GM18517 (cell line): ENCODE measurements around the gene MACROD1.

Source experiments
- ATAC-seq: cut with Tn5 transposase; IDR thresholded peaks from one replicate; pipeline ENCODE4 v1.9.1; 2021; ENCODE audit warnings: mild to moderate bottlenecking, moderate library complexity; ENCODE audit not compliant: unreplicated experiment

Gene MACROD1

DNA sequence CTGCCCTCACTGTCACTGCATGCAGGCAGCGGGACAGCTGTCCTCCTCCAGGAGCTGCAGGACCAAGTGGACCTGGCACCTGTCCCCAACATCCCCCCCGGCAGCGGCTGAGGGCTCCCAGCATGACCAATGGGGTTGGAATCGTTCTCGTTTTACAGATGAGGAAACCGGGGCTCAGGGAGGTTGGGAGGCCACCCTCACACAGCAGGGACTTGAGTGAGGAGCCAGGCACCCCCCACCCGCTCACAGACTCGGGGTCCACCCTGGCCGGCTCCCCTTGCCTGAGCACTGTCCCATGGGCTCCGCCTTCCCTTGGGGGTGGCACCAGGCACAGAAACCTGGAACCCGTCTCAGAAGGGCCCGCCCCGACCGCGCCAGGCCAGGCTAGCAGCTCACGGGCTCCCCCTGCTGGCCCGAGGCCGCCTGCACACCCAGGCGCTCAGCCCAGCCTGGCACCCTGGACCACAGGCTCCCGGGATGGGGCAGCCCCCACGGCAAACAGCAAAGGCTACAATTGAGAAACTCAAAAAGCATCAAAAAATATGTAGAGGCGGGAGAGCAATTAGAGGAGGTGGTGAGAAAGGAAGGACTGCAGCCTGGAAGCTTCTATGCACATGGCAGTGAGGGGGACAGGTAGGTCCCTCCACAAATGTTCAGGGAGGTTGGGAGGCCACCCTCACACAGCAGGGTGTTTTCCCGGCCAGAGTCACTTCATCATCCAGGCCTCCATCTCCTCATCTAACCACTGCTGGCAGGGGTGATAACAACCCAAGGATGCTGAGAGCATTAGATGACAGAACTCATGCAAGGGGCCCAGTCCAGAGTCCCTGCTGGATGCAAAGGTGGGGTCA lies 12.8 kb downstream of the MACROD1 start:
- ATAC-seq = no peak

GRCh38 chr11:64151337-64151736 lies 14.6 kb downstream of the MACROD1 start:
- ATAC-seq = no peak

- no peak for ATAC-seq
Measured at GRCh38 chr11:64150481-64151239, 15.3 kb downstream of the MACROD1 start.

- ATAC-seq = no peak
Measured at GRCh38 chr11:64150051-64150450, 15.9 kb downstream of the MACROD1 start.

DNA sequence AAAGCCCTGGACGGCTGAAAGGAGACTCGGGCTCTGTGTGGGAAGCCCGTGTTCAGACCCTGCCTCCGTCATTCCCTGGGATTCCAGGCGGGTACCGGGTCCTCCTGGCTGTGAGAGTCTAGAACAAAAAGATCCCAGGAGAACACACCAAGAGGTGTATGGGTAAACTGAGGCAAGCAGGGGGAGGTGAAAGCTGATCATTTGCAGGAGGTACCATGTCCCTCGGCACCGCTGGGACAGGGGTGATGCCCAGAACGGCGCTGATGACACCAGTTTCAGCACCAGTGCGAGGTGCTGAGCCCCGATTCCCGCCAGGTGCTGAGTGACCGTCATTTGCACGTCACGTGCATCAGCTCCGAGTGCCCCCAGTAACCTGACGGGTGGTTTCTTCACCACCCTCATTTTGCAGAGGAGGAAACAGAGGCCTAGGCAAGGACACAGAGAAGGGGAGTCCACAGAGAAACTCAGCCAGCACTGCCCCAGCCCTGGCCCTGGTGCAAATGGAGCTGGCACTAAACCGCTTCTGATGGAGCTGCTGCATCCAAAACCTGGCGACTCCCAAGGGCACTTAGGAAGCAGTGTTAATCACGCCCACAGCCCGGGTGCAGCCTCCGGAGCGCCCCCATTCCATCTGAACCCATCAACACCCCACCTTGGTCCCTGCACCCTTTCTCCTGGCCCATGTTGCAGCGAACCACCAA lies 16.8 kb downstream of the MACROD1 start:
- ATAC-seq = no peak

DNA sequence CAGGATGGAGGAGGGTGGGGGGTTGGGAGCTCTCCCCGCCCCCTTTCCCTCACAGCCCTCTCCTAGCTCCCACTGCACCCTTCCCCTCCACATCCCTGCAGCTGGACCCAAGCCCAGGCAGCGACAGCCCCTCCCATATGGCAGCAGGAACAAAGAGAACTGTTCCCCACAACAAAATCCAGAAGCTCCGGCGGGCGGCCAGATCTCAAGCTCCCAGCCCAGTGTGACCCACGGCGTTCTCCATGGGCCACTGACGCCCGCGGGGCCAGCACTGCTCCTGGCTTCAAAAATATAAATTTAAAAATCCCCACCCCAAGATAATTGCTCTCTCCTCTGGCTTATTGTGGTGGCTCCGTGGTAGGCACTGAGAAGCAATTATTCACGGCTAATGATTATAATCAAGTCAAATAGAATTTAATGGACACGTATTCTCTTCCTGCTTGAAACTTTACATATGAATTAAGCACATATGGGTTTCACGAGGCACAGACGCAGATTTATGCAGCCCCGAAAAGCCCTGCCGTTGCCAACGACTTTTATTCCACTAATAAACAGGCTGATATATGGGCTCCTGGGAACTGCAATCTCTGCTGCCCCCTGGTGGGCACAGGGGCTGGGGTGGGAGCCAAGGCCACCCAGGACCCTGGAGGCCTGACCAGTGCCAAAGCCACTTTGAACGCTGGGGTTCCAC lies 17.5 kb downstream of the MACROD1 start:
- no peak for ATAC-seq

- ATAC-seq = no peak
Measured at GRCh38 chr11:64146036-64146955, 19.6 kb downstream of the MACROD1 start.

- ATAC-seq = no peak
Measured at GRCh38 chr11:64144587-64145472, 21.1 kb downstream of the MACROD1 start.

DNA sequence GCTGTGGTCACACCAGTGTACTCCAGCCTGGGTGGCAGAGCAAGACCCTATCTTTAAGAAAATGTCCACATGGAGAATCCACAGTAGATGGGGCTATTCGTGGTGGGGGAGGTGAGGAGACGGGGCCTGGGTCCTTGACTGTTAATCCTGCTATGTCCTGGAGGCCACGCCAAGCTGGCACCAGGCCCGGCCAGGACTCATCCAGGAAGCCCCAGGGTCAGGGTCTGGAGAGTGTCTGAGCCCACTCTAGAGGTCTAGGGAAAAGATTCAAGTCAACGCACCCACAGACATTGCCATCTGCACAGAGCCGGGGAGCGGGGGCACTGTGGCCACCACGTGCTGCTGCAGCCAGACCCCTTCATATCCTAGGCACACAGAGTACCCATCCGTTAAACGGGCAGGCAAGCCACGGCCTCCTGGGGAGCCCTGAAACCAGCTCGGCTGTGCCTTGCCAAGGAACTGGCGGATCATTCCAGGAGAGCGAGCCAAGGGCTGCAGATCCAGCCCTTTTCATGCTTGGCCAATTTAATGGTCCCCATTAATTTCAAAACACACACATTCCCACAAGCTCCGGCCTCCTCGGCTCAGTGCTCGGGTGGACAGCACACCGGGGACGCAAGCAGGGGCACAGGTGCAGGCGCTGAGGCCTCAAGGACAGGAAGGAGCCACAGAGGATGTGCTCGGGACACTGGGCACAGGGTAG lies 24.7 kb downstream of the MACROD1 start:
- no peak for ATAC-seq

DNA sequence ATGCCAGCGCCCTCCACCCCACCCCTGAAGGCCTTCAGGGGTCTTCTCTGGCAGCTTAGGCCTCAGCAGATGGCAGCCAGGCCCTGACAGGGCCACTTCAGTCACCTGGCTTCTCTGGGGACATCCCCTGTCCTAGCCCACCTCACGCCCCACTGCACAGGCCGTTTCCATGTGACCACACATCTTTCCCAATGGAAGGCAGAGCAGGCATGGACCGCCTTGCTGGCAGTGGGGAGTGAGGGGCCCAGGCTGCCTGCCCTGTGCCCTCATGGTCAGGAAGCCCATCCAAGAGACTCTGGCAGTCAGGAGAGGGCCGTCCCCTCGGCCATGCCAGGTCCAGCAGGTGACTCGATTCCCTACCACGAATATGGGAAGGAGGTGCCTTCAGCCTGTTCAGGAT lies 25.8 kb downstream of the MACROD1 start:
- no peak for ATAC-seq

GRCh38 chr11:64139049-64139448 lies 26.9 kb downstream of the MACROD1 start:
- no peak for ATAC-seq

GRCh38 chr11:64138398-64138797 lies 27.5 kb downstream of the MACROD1 start:
- ATAC-seq = no peak

- no peak for ATAC-seq
Measured at GRCh38 chr11:64136765-64137441, 29.0 kb downstream of the MACROD1 start.

DNA sequence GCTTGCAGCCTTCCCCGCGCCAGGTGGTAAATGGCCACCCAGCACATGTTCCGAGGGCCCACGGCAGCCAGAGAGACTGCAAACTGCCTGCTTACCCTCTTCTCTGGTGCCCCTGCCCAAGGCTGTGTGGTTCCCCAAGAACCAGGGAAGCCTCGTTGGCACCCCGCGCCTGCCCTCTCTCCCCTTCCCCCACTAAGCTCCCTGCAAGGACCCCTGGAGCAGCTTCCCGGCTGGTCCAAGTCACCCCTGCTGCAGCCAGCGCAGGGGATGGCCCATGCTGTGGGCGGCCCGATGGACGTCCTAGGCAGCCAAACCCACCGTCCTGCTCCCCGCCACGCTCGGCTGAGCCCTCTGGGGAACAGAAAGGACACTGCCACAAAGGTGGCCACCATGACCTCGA lies 30.2 kb downstream of the MACROD1 start:
- no peak for ATAC-seq

GRCh38 chr11:64134963-64135362 lies 30.9 kb downstream of the MACROD1 start:
- ATAC-seq = no peak

DNA sequence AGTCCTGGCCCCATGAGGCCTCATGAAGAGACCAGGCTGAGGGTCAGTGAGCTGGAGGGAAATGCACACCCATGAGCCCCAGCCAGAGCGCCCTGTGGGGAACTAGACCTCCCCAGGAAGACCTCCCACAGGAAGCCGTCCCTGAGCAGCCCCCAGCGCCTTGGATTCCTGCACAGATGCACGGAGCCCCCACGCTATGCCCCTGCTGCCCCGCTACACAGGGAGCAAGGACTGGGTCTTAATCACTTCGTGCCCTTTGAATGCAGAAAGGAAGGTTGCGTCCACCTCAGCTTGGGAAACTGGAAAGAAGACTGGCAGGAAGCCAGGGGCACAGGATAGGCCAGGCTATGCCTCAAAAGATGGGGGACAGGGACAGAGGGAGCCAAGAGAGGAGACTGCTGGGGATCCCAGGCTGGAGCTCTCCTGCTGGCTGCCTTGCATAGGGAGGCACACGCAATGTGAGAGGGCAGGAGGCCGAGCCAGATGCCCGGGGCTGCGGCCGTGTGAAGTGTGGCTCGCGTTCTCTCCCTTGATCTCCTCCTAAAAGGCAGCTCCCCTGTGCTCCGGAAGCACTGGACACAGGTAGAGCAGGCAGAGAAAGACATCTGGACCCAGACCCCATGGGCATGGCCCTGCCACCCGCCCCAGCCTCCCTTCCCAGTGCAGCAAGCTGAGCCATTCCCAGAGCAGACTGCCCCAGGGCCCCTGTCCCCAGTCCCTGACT lies 32.8 kb downstream of the MACROD1 start:
- no peak for ATAC-seq

DNA sequence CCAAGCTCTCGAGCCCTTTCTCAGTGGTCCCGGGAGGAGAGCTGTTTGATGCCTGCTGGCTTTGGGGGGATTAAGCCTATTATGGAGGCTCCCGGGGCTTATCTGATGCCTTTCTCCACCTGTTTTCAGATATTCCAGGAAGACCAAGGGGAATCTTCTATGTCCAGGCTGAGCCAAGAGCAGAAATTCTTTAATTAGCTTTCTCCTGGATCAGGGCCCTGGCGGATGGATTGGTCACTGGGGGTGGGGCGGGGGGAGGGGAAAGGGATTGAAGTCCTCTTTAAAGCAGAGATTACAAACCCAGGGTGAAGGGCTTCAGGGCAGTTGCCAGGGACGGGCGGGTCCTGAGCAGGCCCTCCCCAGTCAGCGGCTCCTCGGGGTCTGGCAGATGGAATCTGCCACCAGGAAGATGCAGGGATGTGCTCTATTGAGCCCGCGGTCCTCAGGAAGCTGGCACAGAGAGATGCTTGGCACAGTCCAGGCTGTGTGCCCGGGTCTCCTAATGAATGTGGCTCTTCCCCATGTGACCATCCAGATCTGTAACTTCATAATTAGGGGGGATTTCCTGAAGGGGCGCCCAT lies 33.6 kb downstream of the MACROD1 start:
- no peak for ATAC-seq
